Upper lobe of left lung (tissue), 6 donors: ENCODE measurements around the gene ZNF14. TPM values are rescaled to one million over a fixed set of nuclear protein-coding genes. Genes with fewer than 3 reads are reported as not detected.

Source experiments
- ATAC-seq, 2 donors: fragments of 200-7000 bp; cut with Tn5 transposase; one replicate each; pipeline ENCODE4 v1.9.1; 2022; ENCODE audit warnings: mild to moderate bottlenecking in 2 of 2, moderate library complexity in 2 of 2; ENCODE audit not compliant: low FRiP score in 2 of 2
- DNase-seq, 2 donors: peaks; one replicate each; pipeline ENCODE4 v3.0.0-alpha.2; 2019 to 2020
- H3K27ac ChIP-seq, 4 donors: fragments of 200-600 bp; sonication (generic); one replicate each; pipeline ENCODE4 v1.5.1; 2016 to 2019
- H3K27me3 ChIP-seq, 4 donors: fragments of 200-600 bp; sonication (generic); one replicate each; pipeline ENCODE4 v1.5.1; 2017 to 2019
- H3K36me3 ChIP-seq, 4 donors: fragments of 200-600 bp; sonication (generic); one replicate each; pipeline ENCODE4 v1.5.1; 2016 to 2019
- H3K4me1 ChIP-seq, 4 donors: fragments of 200-600 bp; sonication (generic); one replicate each; pipeline ENCODE4 v1.5.1; 2018 to 2019
- H3K4me3 ChIP-seq, 4 donors: fragments of 200-600 bp; sonication (generic); one replicate each; pipeline ENCODE4 v1.5.1; 2017 to 2019; ENCODE audit warnings: mild to moderate bottlenecking in 2 of 4, moderate library complexity in 1 of 4
- H3K9me3 ChIP-seq, 4 donors: fragments of 200-600 bp; sonication (generic); one replicate each; pipeline ENCODE4 v1.5.1; 2018 to 2019
- EP300 ChIP-seq, 4 donors: sonication (generic); formaldehyde crosslinking; IDR thresholded peaks; one replicate each; pipeline ENCODE4 v1.5.1; 2017; ENCODE audit warnings: antibody characterized with exemption in 4 of 4, control low read depth in 2 of 4
- POLR2A ChIP-seq, 4 donors: fragments of 450-650 bp; IDR thresholded peaks; one replicate each; pipeline ENCODE4 v1.5.1; 2016 to 2017; ENCODE audit warnings: antibody characterized with exemption in 4 of 4, mild to moderate bottlenecking in 2 of 4
- POLR2AphosphoS5 ChIP-seq, 2 donors: sonication (generic); formaldehyde crosslinking; IDR thresholded peaks; one replicate each; pipeline ENCODE4 v1.5.1; 2017; ENCODE audit warnings: antibody characterized with exemption in 2 of 2
- WGBS, 2 donors: methylation state at CpG; one replicate each; pipeline ENCODE4 v1.1.5; 2017 to 2018; 5-methylcytosine and 5-hydroxymethylcytosine counted together
- total RNA-seq, 6 donors: library from RNA; depleted of rRNA in 4 of 6; stranded (reverse); fragments of >200 nt in 4 of 6; gene quantifications; one replicate each; pipeline versions ENCODE4 v1.1.0 to v1.2.1, GENCODE V29; 2016 to 2021
- TF ChIP-seq, protein P1 (sequence below), 6 experiments: fragments of 450-650 bp in 4 of 6; fragments of 200-600 bp in 2 of 6; sonication (generic) in 2 of 6; IDR thresholded peaks; one replicate each; pipeline ENCODE4 v1.5.1; 2016 to 2019; ENCODE audit warnings: antibody characterized with exemption in 6 of 6
- donor health status: DM: no; HTN: no; CAD: no; lungs with moderate emphysema.
- donor health status: DM: no; HTN: yes; CAD: no; lungs with severe emphysema.

ZNF14 gene
- total RNA-seq, 6 donors from 2014 or later = 4.7 to 13.6 (median 5.1) TPM

DNA sequence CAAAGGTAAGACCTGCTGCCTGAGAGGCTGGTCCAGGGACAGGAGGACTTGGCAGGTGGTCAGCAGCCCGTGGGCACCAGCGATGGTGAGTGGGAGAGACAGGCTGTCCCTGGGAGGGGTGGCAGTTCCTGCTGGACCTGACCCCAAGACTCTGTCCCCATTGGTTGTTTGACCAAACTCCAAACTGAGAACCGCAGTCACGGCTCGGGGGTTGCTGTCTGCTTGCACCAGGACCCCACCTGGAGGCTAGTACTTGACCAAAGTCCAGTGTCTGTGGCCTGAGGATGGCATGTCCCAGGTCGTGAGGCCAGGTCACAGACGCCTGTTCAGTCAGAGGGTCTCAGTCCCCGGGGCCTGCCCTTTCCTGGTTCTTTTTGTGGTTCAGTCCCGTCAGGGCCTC is 9.9 kb upstream of the ZNF14 start:
- Histone ChIP-seq H3K27ac (no peak overlapping the region), H3K9me3 (no peaks in the 10 kb centered on the region), H3K4me3 (no peak overlapping the region), H3K4me1 (no peaks in the 10 kb centered on the region), H3K36me3 (no peaks in the 10 kb centered on the region), H3K27me3 (no peaks in the 10 kb centered on the region)
- no peak for DNase-seq
- no peak for ATAC-seq
- 91 to 100% methylated on average over 3 to 9 of the region's 9 CpGs for WGBS, 2 donors
- no peak for TF ChIP-seq POLR2A (IDR thresholded peaks at IDR 0.05)
- TF ChIP-seq, protein P1, sequence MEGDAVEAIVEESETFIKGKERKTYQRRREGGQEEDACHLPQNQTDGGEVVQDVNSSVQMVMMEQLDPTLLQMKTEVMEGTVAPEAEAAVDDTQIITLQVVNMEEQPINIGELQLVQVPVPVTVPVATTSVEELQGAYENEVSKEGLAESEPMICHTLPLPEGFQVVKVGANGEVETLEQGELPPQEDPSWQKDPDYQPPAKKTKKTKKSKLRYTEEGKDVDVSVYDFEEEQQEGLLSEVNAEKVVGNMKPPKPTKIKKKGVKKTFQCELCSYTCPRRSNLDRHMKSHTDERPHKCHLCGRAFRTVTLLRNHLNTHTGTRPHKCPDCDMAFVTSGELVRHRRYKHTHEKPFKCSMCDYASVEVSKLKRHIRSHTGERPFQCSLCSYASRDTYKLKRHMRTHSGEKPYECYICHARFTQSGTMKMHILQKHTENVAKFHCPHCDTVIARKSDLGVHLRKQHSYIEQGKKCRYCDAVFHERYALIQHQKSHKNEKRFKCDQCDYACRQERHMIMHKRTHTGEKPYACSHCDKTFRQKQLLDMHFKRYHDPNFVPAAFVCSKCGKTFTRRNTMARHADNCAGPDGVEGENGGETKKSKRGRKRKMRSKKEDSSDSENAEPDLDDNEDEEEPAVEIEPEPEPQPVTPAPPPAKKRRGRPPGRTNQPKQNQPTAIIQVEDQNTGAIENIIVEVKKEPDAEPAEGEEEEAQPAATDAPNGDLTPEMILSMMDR (IDR thresholded peaks at IDR 0.05) = no peak
- TF ChIP-seq POLR2AphosphoS5 (IDR thresholded peaks at IDR 0.05) = no peak
- no peak for TF ChIP-seq EP300 (IDR thresholded peaks at IDR 0.05)

DNA sequence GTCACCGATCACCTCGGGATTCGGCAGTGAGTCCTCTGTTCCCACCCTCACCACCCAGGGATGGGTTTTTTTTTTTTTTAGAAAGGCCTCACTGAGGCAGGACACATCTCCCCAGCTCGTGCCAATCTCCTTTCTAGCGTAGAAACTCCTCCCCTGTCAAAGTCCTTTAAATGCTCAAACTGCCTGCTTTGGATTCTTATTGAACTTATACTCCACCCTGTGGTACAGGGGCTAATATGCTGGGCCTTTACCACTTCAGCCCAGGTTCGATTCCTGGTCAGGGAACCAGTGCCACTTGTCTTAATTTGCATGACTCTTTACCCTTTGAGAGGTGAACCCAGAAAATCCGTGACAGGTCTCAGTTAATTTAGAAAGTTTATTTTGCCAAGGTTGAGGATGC is 8.3 kb upstream of the ZNF14 start:
- Histone ChIP-seq H3K4me3 (no peak overlapping the region), H3K36me3 (no peaks in the 10 kb centered on the region), H3K27me3 (no peaks in the 10 kb centered on the region), H3K9me3 (no peaks in the 10 kb centered on the region), H3K27ac (no peak overlapping the region), H3K4me1 (no peaks in the 10 kb centered on the region)
- DNase-seq (no peak), ATAC-seq (no peak)
- TF ChIP-seq, protein P1 (IDR thresholded peaks at IDR 0.05) = no peak
- no peak for TF ChIP-seq EP300 (IDR thresholded peaks at IDR 0.05)
- no peak for TF ChIP-seq POLR2AphosphoS5 (IDR thresholded peaks at IDR 0.05)
- TF ChIP-seq POLR2A (IDR thresholded peaks at IDR 0.05) = no peak
- WGBS, 2 donors = 79 to 81% methylated on average over 5 to 7 of the region's 7 CpGs

DNA sequence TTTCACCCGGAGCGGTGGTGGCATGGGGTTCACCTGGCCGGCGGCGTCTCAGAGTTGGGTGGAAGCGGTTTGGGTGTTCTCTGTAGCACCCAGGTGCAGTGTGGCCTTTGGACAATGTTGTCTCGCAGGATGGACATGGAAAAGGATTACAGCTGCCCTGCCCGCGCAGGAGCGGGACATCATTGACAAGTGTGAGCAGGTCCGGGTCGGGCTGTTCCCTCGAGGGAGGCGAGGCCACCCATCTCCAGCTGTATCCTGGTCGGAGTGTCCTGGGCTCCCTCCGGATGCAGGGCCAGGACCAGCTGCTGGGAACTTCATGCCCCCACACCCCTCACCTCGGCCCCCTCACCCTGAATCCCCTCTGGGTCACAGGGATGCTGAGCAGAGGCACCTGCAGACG is 7.8 kb upstream of the ZNF14 start:
- no peak for DNase-seq

DNA sequence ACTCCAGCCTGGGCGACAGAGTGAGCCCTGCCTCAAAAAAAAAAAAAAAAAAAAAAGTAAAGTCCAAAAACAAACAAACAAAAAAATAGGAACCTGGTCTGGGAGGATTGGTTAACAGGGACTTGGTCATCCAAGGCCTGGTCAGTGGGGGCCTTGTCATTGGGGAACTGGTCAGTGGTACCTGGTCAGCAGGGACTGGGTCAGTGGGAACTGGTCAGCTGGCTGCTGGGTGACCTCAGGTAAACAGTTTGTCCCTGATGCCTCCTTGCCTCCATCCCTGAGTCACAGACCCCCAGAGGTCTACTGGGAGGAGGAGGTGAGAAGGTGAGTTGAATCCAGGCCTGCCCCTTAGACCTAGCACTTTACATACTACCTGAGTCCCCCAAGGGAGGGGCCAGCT is 5.7 kb upstream of the ZNF14 start:
- ATAC-seq (peak in 1 of 2 donors; percentile 3), DNase-seq (no peak)
- Histone ChIP-seq H3K4me3 (no peak overlapping the region), H3K9me3 (no peaks in the 10 kb centered on the region), H3K4me1 (no peaks in the 10 kb centered on the region), H3K27me3 (no peaks in the 10 kb centered on the region), H3K36me3 (no peaks in the 10 kb centered on the region), H3K27ac (no peak overlapping the region)
- no peak for TF ChIP-seq POLR2AphosphoS5 (IDR thresholded peaks at IDR 0.05)
- TF ChIP-seq, protein P1 (IDR thresholded peaks at IDR 0.05) = no peak
- no peak for TF ChIP-seq EP300 (IDR thresholded peaks at IDR 0.05)
- no peak for TF ChIP-seq POLR2A (IDR thresholded peaks at IDR 0.05)
- WGBS, 2 donors = 64 to 90% methylated on average over 1 of the region's 1 CpG

More for the DNA sequence above, 7.8 kb upstream of the ZNF14 start:
- no peaks in the 10 kb centered on the region for H3K27me3 ChIP-seq
- 90% methylated on average over 18 of the region's 18 CpGs; no CpG with 5 or more reads in 1 of the 2 donors for WGBS, 2 donors
- H3K4me1 ChIP-seq = no peaks in the 10 kb centered on the region
- ATAC-seq = no peak
- TF ChIP-seq, protein P1 (IDR thresholded peaks at IDR 0.05) = no peak
- TF ChIP-seq POLR2AphosphoS5 (IDR thresholded peaks at IDR 0.05) (no peak), POLR2A (IDR thresholded peaks at IDR 0.05) (no peak), EP300 (IDR thresholded peaks at IDR 0.05) (no peak)
- no peaks in the 10 kb centered on the region for H3K36me3 ChIP-seq
- no peak overlapping the region for H3K27ac ChIP-seq
- no peak overlapping the region for H3K4me3 ChIP-seq
- no peaks in the 10 kb centered on the region for H3K9me3 ChIP-seq

DNA sequence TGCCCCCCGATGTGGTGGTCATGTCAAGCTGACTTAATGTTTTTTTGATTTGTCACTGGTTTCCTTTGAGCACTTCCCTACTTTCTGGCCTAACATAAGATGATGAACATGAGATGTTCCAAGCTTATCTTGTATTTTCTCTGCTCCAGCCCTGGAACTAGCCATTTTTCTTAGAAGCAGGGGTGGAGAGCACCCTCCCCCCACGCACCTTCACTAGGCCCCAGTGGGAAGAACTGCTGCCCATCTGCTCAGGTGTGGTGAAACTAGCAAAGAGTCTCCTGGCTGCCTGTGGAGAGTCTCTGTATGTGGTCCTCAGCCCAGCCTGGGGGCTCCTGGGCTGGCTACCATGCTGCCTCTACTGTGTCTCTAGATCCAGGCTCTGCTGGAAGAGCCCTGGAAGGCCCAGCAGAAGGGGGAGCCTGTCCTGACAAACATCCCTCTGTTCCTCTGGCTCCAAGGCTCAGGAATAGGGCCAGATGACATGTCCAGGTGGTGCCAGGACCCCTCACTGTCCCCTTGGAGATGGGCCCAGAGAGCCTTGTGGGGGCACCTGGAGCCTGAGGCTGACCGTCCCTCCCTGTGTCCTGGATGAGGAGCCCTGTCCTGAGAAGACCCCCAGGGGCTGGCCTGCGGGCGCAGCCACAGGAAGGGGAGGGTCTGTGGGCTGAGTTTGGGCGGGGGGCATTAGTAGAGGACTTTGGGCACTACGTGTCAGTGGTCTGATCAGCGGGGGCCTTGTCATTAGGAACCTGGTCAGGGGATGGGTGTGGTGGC is 4.8 kb upstream of the ZNF14 start:
- no peak for ATAC-seq
- 80% methylated on average over 2 to 8 of the region's 8 CpGs for WGBS, 2 donors

More for the DNA sequence above, 4.8 kb upstream of the ZNF14 start:
- Histone ChIP-seq H3K27ac (no peak overlapping the region), H3K9me3 (no peaks in the 10 kb centered on the region), H3K4me3 (no peak overlapping the region), H3K27me3 (no peaks in the 10 kb centered on the region), H3K4me1 (no peaks in the 10 kb centered on the region), H3K36me3 (no peaks in the 10 kb centered on the region)
- DNase-seq = no peak
- TF ChIP-seq, protein P1 (IDR thresholded peaks at IDR 0.05) = no peak
- TF ChIP-seq POLR2AphosphoS5 (IDR thresholded peaks at IDR 0.05) (no peak), POLR2A (IDR thresholded peaks at IDR 0.05) (no peak), EP300 (IDR thresholded peaks at IDR 0.05) (no peak)
